Measurements from ENCODE around the gene HNRNPM.
A peak's percentile ranks its signal among the peaks of the same experiment; 100 is the strongest.

The HNRNPM gene

GRCh38 chr19:8494158-8494557 lies 49.4 kb downstream of the HNRNPM start:
- peak; percentile 82 for TF ChIP-seq Cebpa-rat (IDR thresholded peaks at IDR 0.05)
- Histone ChIP-seq H3K27me3 (no peaks in the 10 kb centered on the region), H4K20me1 (peaks cover 19% of the 10 kb centered on the region), H3K4me1 (peaks cover 26% of the 10 kb centered on the region), H3K9ac (peak overlapping the region; percentile 66), H3K4me2 (peak overlapping the region; percentile 86), H3K9me3 (no peaks in the 10 kb centered on the region), H3K36me3 (peaks cover 25% of the 10 kb centered on the region), H3K4me3 (no peak overlapping the region), H3K27ac (peak overlapping the region; percentile 79)

DNA sequence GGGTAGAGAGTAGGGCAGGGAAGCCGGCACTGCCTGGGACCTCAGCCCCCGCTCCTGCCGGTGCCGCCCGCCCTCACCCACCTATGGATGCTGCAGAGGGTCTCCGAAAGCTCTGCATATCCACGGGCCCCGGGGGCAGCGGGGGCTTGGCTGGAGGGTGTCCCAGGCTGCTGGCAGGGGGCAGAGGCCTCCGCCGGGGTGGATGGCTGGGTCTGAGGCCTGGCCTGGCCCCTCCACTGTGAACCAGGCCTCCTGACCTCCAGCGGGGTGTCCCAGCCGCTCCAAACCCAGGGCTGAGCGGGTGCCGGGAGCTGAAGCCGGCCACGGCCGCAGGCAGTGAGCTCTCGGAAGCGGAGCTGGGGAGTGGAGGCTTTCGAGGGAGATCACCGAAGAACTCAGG lies 53.5 kb downstream of the HNRNPM start:
- Histone ChIP-seq H3K9me3 (no peaks in the 10 kb centered on the region), H3K27me3 (no peaks in the 10 kb centered on the region), H3K4me1 (peaks cover 50% of the 10 kb centered on the region), H3K36me3 (no peaks in the 10 kb centered on the region), H3K27ac (no peak overlapping the region), H3K9ac (no peak overlapping the region), H4K20me1 (no peaks in the 10 kb centered on the region), H3K4me3 (no peak overlapping the region), H3K4me2 (no peak overlapping the region)
- TF ChIP-seq Cebpa-rat (IDR thresholded peaks at IDR 0.05): no peak

DNA sequence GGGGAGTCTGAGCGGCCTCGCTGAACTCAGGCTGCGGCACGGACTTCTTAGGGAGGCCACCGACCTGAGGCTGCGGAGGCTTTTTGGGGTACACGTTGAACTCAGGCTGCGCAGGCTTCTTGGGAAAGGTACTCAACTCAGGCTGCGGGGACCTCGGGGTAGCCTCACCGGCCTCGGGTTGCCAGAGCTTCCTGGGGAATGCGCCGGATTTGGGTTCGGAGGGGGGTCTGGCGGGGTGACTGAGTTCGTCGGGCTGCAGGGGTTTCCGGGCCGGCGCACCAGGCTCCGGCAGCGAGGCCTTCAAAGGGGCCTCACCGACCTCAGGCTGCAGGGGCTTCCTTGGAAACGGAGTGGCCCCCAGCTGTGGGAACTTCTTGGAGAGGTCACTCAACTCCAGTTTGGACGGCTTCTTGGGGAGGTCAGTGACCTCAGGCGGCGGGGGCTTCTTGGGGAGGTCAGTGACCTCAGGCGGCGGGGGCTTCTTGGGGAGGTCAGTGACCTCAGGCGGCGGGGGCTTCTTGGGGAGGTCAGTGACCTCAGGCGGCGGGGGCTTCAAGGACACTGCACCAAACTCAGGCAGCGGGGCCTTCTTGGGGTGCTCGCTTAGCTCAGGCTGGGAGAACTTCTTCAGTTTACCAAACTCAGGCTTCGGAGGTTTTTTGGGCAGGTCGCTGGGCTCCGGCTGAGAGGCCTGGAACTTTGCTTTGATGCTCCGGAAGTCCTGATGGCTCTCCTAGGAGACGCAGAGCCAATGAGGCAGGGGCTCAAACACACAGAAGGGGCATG lies 54.5 kb downstream of the HNRNPM start:
- Histone ChIP-seq H3K36me3 (no peaks in the 10 kb centered on the region), H3K27ac (no peak overlapping the region), H3K27me3 (no peaks in the 10 kb centered on the region), H3K4me2 (no peak overlapping the region), H3K4me1 (peaks cover 49% of the 10 kb centered on the region), H3K4me3 (no peak overlapping the region), H3K9ac (no peak overlapping the region), H3K9me3 (no peaks in the 10 kb centered on the region), H4K20me1 (no peaks in the 10 kb centered on the region)
- TF ChIP-seq Cebpa-rat (IDR thresholded peaks at IDR 0.05): no peak

GRCh38 chr19:8500158-8500557 lies 55.4 kb downstream of the HNRNPM start:
- no peaks in the 10 kb centered on the region for H4K20me1 ChIP-seq
- peak overlapping the region; percentile 39 for H3K4me2 ChIP-seq
- peaks cover 47% of the 10 kb centered on the region for H3K4me1 ChIP-seq
- H3K27me3 ChIP-seq: no peaks in the 10 kb centered on the region
- no peak for TF ChIP-seq Cebpa-rat (IDR thresholded peaks at IDR 0.05)
- no peak overlapping the region for H3K4me3 ChIP-seq
- no peaks in the 10 kb centered on the region for H3K36me3 ChIP-seq
- no peaks in the 10 kb centered on the region for H3K9me3 ChIP-seq
- H3K9ac ChIP-seq: no peak overlapping the region
- peak overlapping the region; percentile 38; the same call in 1 of the 2 replicates for H3K27ac ChIP-seq

DNA sequence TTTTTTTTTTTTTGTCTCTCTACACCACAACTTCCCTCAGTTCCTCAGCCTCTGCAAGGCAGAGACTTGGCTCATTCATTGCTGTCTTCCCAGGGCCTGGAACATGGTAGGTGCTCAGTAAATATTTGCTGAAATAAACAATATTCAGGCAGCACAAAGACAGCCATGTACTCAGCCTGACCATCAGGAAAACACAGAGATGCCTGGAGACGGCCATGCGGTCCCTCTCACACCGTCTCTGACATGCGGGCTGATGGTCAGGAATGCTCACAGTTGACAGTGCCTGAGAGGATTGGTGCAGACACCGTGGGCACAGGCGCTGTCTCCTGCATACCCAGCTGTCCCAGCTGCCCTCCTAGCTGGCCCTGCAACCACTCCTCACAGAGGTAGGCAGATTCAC lies 56.7 kb downstream of the HNRNPM start:
- no peak for TF ChIP-seq Cebpa-rat (IDR thresholded peaks at IDR 0.05)
- Histone ChIP-seq H3K4me1 (peaks cover 53% of the 10 kb centered on the region), H3K4me2 (peak overlapping the region; percentile 59), H3K4me3 (no peak overlapping the region), H3K9ac (no peak overlapping the region), H3K9me3 (no peaks in the 10 kb centered on the region), H3K27ac (0 out of 2 replicates have a peak overlapping the region, but pooled peaks have one; percentile 24), H3K27me3 (no peaks in the 10 kb centered on the region), H4K20me1 (no peaks in the 10 kb centered on the region), H3K36me3 (no peaks in the 10 kb centered on the region)

DNA sequence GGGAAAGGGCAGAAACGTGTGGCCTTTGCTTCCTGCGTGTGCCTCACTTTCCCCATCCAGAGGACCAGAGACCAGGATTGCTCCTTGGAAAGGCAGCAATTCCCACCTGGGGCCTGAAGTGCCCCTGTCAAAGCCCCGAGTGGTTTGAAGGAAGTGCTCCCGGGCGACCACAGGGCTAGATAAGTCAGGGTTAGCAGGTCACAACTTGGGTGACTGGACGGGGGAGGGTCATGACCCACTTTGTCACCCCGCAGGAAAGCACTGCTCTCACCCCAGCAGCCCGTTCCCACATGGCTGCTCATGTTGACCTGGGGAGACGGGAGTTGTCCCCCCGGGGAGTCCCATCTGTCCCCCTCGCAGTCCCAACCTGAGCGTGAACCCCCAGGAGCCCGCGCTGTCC lies 57.2 kb downstream of the HNRNPM start:
- Histone ChIP-seq H3K36me3 (0 out of 2 replicates have a peak, but pooled peaks cover under 1% of the 10 kb centered on the region), H4K20me1 (no peaks in the 10 kb centered on the region), H3K9me3 (no peaks in the 10 kb centered on the region), H3K4me3 (no peak overlapping the region), H3K4me2 (peak overlapping the region; percentile 59), H3K27ac (0 out of 2 replicates have a peak overlapping the region, but pooled peaks have one; percentile 24), H3K27me3 (no peaks in the 10 kb centered on the region), H3K4me1 (peaks cover 56% of the 10 kb centered on the region), H3K9ac (no peak overlapping the region)
- no peak for TF ChIP-seq Cebpa-rat (IDR thresholded peaks at IDR 0.05)

- Histone ChIP-seq H3K27ac (0 out of 2 replicates have a peak overlapping the region, but pooled peaks have one; percentile 12), H3K4me1 (peaks cover 56% of the 10 kb centered on the region), H3K4me3 (no peak overlapping the region), H3K27me3 (no peaks in the 10 kb centered on the region), H3K36me3 (0 out of 2 replicates have a peak, but pooled peaks cover 6% of the 10 kb centered on the region), H3K9ac (no peak overlapping the region), H4K20me1 (no peaks in the 10 kb centered on the region), H3K9me3 (no peaks in the 10 kb centered on the region), H3K4me2 (peak overlapping the region; percentile 76)
- TF ChIP-seq Cebpa-rat (IDR thresholded peaks at IDR 0.05): no peak
These were observed 58.7 kb downstream of the HNRNPM start for GRCh38 chr19:8503510-8503909.

- no peak for TF ChIP-seq Cebpa-rat (IDR thresholded peaks at IDR 0.05)
- Histone ChIP-seq H3K4me3 (no peak overlapping the region), H3K27ac (no peak overlapping the region), H3K9me3 (no peaks in the 10 kb centered on the region), H3K4me1 (peaks cover 56% of the 10 kb centered on the region), H4K20me1 (no peaks in the 10 kb centered on the region), H3K27me3 (no peaks in the 10 kb centered on the region), H3K9ac (no peak overlapping the region), H3K4me2 (no peak overlapping the region), H3K36me3 (peaks cover 9% of the 10 kb centered on the region; the same call in 1 of the 2 replicates)
These were observed 59.4 kb downstream of the HNRNPM start for GRCh38 chr19:8504171-8504570.

DNA sequence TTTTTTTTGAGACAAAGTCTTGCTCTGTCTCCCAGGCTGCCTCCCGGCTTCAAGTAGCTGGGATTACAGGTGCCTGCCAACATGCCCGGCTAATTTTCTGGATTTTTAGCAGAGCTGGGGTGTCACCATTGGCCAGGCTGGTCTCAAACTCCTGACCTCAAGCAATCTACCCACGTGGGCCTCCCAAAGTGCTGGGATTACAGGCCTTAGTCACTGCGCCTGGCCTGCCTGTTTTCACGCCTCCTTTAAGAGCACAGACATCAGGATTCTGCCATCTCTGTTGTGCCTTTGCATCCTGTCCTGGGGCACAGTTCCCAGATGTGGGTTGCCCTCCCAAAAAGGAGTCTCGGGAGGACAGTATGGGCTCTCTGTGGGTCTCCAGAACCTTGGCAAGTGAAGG lies 60.1 kb downstream of the HNRNPM start:
- H3K4me2 ChIP-seq: peak overlapping the region; percentile 92
- H3K36me3 ChIP-seq: peaks cover 15% of the 10 kb centered on the region; the same call in 1 of the 2 replicates
- H3K9me3 ChIP-seq: no peaks in the 10 kb centered on the region
- H3K27ac ChIP-seq: no peak overlapping the region
- no peak overlapping the region for H3K4me3 ChIP-seq
- no peak overlapping the region for H3K9ac ChIP-seq
- no peak for TF ChIP-seq Cebpa-rat (IDR thresholded peaks at IDR 0.05)
- no peaks in the 10 kb centered on the region for H4K20me1 ChIP-seq
- peaks cover 56% of the 10 kb centered on the region for H3K4me1 ChIP-seq
- H3K27me3 ChIP-seq: no peaks in the 10 kb centered on the region

DNA sequence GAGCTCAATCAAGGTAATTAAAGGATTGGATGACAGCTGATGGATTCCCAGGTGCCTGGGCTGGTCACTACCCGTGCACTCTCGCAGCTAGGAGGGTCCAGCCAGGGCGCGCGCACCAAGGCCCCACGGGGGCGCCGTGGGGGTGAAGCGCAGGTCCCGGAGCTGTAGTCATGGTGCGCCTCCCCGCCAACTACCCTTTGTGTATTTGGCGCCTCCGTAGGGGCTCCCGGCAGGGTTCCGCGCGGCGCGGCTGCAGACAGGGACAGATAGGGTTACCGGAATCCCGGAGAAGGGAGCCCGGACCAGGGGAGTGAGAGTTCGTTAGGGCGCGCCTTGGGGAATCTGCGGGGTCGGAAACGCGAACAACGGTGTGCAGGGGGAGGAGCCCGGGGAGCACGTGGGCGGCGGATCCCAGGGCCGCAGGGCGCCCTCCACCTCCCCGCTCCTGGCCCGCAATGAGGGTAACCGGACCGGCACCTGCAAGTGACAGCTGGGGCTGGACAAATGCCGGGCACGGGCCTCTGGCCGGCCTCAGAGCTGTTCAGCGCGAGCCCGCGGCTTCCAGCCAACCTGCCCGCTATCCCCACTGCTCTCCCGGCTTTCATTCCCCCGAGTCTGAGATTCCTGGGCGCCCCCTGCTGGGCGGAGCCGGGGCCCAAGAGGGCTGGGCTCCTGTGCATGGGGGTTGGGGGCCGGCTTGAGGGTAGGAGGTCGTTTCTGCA lies 61.1 kb downstream of the HNRNPM start:
- Histone ChIP-seq H3K4me1 (peaks cover 48% of the 10 kb centered on the region), H3K4me2 (peak overlapping the region; percentile 92), H4K20me1 (no peaks in the 10 kb centered on the region), H3K27me3 (no peaks in the 10 kb centered on the region), H3K4me3 (peak overlapping the region; percentile 72), H3K36me3 (peaks cover 24% of the 10 kb centered on the region), H3K27ac (peak overlapping the region; percentile 85), H3K9ac (peak overlapping the region; percentile 80), H3K9me3 (no peaks in the 10 kb centered on the region)
- TF ChIP-seq Cebpa-rat (IDR thresholded peaks at IDR 0.05): no peak
